Stimulated activated CD8-positive, alpha-beta memory T cell treated with anti-CD3 and anti-CD28 coated beads, Interleukin-7, amount 100 ng/mL, for 4 hours (primary cell): ENCODE data around the gene ALS2.
"Not testable (repeated sequence)": the region's sequence is repeated elsewhere in the genome, so short reads cannot be mapped to it uniquely, and the experiment has no call there.

Experiments used
- DNase-seq, 2 donors: peaks; one replicate each; pipeline ENCODE4 v3.0.0-alpha.2; 2020; ENCODE audit warnings: low read depth in 2 of 2

ALS2 gene

GRCh38 chr2:201794294-201794693 lies 13.6 kb upstream of the ALS2 start:
- DNase-seq, result no peak

GRCh38 chr2:201793631-201794030 lies 12.9 kb upstream of the ALS2 start:
- DNase-seq, result no peak

GRCh38 chr2:201790989-201791388 lies 10.3 kb upstream of the ALS2 start:
- no peak for DNase-seq

- no peak for DNase-seq
These were observed 9.6 kb upstream of the ALS2 start for GRCh38 chr2:201790291-201790690.

- DNase-seq, result no peak
These were observed 8.7 kb upstream of the ALS2 start for GRCh38 chr2:201789395-201789794.

GRCh38 chr2:201788371-201788770 lies 7.6 kb upstream of the ALS2 start:
- no peak for DNase-seq

GRCh38 chr2:201786471-201786870 lies 5.7 kb upstream of the ALS2 start:
- DNase-seq, result no peak

GRCh38 chr2:201785135-201785534 lies 4.4 kb upstream of the ALS2 start:
- DNase-seq, result no peak

- DNase-seq, result no peak
These were observed 3.8 kb upstream of the ALS2 start for GRCh38 chr2:201784563-201784962.

GRCh38 chr2:201781557-201782051 lies 871 bp upstream of the ALS2 start:
- no peak for DNase-seq

GRCh38 chr2:201779901-201780673 lies 646 bp downstream of the ALS2 start:
- DNase-seq, result no peak

GRCh38 chr2:201777869-201778268 lies 2.9 kb downstream of the ALS2 start:
- DNase-seq, result no peak

GRCh38 chr2:201777043-201777442 lies 3.7 kb downstream of the ALS2 start:
- no peak for DNase-seq

- DNase-seq, result no peak
These were observed 5.4 kb downstream of the ALS2 start for GRCh38 chr2:201775326-201775725.

- no peak for DNase-seq
These were observed 6.2 kb downstream of the ALS2 start for GRCh38 chr2:201774546-201774945.

GRCh38 chr2:201773990-201774389 lies 6.7 kb downstream of the ALS2 start:
- no peak for DNase-seq

- no peak for DNase-seq
These were observed 10.9 kb downstream of the ALS2 start for GRCh38 chr2:201769666-201770373.

GRCh38 chr2:201768918-201769317 lies 11.8 kb downstream of the ALS2 start:
- DNase-seq, result no peak

- DNase-seq, result no peak
These were observed 14.9 kb downstream of the ALS2 start for GRCh38 chr2:201765799-201766198.

- not testable (repeated sequence) for DNase-seq
These were observed 16.3 kb downstream of the ALS2 start for GRCh38 chr2:201764469-201764868.

- DNase-seq, result no peak
These were observed 19.6 kb downstream of the ALS2 start for GRCh38 chr2:201761101-201761500.

GRCh38 chr2:201759567-201759966 lies 21.2 kb downstream of the ALS2 start:
- no peak for DNase-seq

- no peak for DNase-seq
These were observed 21.9 kb downstream of the ALS2 start for GRCh38 chr2:201758873-201759272.
